NCI-H1417 treated with DMSO at 0.1 percent for 48 hours (cell line): ENCODE data around the gene P2RX1.
"Not testable (repeated sequence)": the region's sequence is repeated elsewhere in the genome, so short reads cannot be mapped to it uniquely, and the experiment has no call there.

Experiments used
- DNase-seq: peaks from one replicate; lab custom pipeline; 2025; lab: John Stamatoyannopoulos, UW

P2RX1 gene

DNA sequence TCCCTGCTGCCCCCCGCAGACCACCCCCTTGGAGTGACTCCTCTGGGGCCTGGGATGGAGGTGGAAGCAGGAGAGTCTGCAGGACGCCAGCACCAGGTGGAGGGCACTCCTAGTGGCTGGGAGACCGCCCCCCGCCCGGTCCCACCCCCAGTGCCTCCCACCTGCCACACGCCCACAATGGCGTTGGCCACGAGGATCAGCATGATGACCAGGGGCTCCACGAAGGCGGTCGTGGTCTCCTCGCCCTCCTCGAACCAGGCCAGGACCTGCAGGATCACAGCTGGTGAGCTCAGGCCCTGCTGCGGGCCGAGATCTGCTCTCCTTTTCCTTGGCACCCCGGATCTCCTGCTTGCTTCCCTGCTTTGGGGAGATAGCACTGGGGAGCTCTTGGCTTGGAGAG is 35.2 kb upstream of the P2RX1 start:
- no peak for DNase-seq

DNA sequence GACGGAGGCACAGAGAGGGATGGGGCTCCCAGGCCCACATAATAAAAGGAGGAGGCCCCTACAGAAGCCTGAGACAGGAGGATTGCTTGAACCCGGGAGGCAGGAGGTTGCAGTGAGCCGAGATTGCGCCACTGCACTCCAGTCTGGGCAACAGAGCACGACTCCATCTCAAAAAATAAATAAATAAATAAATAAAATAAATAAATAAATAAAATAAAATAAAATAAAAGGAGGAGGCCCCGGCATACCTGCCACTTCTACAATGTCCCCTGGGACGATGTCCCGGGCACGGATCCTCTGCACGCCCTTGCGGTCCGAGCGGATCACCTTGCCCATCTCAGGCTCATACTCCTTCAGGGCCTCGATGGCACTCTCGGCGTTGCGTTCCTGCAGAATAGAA is 34.7 kb upstream of the P2RX1 start:
- DNase-seq = no peak

DNA sequence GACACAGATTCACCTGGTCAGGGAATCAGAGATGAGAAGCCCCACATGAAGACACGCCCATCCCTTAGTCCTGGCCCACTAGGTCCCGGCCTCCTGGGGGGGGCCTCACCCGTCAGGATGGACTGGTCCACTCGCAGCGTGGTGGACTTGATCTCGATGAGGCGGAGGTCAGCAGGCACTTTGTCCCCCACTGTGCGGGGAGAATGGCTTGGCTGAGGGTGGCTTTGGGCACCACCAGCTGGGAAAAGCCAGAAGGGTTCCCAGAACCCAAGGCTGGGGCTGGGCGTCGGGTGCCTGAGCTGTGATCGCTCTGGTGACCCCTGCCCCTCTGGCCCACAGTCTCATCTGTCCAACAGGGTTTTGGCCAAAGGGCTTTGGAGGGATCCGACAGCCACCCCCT is 34.3 kb upstream of the P2RX1 start:
- DNase-seq = no peak

DNA sequence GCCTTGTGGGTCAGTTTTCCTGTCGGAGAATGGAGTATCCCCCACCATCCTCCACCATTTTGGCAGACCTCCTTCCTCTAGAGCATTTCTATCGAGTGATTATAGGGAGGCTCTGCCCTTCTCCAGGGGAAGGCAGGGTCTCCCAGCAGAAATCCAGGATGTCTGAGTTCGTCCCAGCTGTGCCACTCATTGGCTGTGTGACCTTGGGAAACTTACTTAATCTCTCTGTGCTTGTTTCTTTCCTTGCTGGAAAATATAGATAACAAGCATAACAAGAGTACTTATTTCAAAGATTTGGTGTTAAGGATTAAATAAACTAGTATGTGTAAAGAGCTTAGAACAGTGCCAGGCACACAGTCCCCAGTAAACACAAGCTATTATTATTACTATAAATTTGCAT is 33.2 kb upstream of the P2RX1 start:
- DNase-seq = no peak

DNA sequence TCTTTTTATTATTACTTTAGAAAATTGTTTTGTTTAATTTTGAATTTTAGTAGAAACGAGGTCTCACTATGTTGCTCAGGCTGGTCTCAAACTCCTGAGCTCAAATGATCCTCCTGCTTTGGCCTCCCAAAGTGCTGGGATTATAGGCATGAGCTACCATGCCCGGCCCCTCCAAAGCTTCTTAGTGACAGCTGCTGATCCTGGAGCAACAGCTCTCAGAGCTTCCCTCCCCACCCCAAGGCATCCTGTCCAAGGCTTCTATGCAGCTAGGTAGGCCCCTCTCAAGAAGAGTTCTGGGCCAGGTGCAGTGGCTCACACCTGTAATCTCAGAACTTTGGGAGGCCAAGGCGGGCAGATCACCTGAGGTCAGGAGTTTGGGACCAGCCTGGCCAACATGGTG is 32.3 kb upstream of the P2RX1 start:
- DNase-seq = not testable (repeated sequence)

DNA sequence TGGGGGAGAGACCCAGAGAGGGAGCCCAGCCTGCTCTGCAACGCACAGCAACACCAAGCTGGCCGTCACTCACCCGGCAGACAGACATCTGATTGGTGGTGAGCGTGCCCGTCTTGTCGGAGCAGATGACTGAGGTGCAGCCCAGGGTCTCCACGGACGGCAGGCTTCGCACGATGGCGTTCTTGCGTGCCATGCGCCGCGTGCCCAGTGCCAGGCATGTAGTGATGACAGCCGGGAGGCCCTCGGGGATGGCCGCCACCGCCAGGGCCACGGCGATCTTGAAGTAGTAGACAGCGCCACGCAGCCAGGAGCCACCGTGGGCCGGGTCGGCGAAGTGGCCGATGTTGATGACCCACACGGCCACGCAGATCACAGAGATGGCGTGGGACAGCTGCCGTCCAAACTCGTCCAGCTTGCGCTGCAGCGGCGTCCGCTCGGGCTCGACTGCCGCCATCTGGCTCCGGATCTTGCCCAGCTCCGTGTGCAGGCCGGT is 31.1 kb upstream of the P2RX1 start:
- no peak for DNase-seq

DNA sequence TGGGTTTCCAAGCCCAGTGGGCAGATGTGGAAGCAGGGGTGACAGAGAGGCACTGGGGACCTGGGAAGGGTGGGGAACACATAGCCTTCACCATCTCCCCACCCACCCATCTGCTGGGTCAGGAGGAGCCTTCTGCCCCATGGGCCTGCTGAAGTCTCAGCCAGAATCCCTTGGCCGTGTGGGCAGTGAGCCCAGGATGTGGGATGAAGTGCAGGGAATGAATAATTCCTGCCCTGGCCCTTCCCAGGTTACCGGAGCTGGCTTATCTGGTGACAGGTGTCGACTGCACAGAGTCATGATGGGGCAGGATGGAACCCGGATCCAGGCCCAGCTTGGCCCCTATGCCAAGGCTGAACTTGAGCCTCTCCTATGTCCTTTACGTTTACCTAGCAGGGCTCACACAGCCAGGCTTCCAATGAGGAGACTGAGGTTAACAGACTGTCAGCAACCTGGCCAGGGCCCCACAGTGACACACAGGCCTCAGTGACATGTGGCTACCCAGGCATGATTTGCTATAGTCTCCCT is 30.5 kb upstream of the P2RX1 start:
- DNase-seq = no peak

DNA sequence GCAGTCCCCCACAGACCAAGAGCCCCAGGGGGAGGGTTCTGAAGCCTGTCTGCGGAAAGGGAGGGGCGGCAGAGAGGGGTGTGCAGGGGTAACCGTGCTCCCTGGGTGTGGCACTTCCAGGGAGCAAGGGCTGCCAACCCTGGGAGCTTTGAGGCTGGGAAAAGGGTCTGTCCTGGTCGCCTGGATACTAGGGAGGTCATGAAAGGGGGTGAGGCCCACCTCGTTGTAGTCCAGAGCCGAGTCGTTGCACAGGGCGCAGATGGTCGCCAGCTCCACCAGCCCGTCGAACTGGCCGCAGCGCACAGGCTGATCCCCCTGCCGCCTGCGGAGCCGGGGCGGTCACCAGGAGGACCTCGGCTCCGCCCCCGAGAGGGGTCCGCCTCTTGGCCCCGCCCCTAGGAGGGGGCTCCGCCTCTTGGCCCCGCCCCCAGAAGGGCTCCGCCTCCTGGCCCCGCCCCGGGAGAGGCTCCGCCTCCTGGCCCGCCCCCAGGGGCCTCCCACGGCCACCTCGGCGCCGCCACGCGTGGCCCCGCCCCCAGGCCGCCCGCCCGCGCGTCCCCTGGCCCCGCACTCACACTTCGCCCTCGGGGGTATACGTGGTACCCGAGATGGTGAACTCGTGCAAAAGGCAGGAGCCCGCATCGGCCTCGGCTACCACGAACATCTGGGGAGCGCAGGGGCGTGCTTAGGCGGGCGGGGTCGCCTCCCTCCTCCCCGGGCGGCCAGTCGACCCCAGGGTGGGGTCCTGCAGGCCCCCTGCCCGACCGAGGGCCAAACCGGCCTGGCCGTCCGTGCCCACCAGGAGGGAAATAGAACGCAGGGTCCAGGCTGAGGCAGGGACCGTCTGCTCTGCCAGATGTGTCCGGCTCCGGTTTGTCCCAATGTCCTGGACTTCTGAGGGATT is 28.5 kb upstream of the P2RX1 start:
- DNase-seq = no peak

DNA sequence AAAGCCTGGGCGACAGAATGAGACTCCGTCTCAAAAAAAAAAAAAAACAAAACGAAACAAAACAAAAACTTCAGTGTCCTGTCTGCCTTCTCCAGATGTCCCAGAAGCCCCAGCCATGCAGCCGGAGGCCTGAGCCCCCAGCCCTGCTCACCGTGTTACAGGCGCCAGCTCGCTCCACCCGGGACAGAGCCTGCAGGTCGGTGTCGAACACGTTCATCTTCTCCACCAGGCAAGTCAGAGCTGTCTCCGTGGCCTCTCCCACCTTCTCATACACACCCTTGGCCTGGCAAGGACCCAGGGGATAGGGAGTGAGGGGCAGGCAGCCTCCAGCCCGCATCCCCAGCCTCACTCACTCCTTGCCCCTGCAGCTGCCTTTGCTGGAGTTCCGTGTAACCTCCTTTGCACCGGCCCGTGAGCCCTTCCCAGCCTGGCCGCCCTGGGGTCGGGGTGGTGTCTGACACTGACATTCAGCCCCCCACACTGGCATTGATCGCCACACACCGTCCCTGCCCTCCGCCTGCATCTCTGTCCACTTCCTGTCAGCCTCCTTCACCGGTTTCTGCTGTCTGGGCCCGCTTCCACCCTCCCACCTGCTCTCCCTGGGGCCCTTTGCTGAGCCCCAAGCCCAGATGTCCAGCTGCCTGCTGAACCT is 27.1 kb upstream of the P2RX1 start:
- no peak for DNase-seq

DNA sequence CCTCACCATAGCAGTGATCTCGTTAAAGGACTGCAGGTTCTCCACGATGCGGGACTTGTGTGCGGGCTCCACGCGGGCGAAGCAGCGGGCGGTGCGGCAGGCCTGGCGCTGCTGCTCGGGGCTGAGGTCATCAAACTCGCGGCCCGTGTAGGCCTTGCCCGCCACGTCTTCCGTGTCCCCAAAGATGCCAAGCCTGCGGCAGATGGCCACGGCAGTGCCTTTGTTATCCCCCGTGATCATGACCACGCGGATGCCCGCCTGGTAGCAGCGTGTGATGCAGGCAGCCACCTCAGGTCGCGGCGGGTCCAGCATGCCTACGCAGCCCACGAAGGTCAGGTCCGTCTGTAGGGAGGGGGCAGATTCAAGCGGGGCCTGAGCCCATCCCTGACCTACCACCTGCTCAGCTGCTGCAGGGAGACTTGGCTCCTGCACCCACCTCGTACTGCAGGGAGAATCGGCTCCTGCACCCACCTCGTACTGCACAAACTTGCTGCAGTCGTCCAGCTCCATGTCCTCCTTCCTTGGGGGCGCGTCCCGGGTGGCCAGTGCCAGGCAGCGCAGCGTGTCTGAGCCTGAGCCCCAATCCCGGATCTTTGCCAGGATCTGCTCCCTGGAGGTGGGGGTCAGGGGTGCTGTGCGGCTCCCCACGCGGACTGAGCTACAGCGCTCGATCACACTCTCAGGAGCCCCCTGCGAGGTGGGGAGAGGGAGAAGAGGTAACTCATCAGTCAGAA is 24.9 kb upstream of the P2RX1 start:
- DNase-seq = no peak

DNA sequence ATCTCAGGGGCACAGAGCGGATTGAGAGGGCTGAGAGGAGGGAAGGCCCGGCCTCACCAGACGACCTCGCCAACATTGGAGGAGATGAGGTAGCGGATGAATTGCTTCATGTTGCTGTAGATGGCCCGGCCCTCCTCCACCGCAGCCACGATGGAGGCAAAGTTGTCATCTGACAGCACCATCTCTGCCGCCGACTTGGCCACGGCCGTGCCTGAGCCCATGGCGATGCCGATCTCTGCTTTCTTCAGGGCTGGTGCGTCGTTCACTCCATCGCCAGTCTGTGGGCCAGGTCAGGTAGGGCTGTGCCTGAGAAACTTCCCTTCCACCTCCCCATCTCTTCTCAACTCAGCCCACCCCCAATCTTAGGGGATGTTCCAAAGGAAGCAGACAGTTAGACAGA is 21.1 kb upstream of the P2RX1 start:
- no peak for DNase-seq

DNA sequence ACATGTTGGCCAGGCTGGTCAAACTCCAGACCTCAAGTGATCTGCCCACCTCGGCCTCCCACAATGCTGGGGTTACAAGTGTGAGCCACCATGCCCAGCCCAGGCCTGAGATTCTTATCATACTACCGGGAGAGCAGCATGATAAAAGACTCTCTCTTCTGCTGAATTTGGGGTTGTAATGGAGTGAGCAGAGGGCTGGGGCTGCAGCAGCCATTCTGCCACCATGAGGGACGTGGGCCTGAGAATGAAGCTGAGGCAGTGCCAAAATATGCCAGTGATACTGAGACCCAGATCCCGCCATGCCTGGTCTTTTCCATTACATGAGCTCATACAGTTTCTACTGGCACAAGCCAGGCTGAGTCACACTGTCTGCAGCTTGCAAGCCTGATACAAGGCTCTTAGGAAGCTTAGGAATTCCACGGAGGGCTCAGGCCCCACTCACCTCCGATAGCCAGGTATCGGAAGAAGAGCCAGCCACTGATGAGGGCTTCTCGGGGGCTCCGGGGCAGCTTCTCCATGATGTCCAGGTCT is 19.6 kb upstream of the P2RX1 start:
- no peak for DNase-seq

DNA sequence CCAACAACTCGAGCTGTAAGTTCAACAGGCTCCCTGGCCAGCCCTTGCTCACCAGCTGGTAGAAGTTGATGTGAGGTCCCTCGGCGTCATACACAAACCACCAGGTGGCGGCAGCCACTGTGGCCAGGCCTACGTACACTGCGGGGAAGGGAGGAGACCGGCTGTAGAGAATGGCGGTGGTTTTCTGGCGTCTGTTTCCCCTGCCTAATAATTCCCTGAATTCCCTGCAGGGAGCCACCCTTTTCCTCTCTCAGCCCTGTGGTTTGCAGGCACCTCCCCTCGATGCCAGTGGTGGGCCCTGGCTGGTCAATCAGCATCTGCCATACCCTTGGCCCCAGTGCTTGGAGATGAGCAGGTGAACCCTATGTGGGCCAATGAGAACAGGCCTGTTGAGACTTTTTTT is 18.9 kb upstream of the P2RX1 start:
- no peak for DNase-seq

DNA sequence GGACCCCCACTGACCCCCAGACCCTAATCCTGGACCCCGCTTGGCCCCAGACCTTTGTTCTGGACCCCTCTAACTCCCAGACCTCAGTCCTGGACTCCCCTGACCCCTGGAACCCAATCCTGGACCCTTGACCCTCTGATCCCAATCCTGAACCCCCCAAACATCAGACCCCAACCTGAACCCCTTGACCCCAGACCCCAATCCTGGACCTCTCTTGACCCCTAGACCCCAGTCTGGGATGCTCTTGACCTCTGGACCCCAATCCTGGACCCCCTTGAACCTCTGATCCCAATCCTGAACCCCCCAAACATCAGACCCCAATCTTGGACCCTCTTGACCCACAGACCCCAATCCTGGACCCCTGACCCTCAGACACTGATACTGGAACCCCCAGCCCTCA is 13.5 kb upstream of the P2RX1 start:
- no peak for DNase-seq

DNA sequence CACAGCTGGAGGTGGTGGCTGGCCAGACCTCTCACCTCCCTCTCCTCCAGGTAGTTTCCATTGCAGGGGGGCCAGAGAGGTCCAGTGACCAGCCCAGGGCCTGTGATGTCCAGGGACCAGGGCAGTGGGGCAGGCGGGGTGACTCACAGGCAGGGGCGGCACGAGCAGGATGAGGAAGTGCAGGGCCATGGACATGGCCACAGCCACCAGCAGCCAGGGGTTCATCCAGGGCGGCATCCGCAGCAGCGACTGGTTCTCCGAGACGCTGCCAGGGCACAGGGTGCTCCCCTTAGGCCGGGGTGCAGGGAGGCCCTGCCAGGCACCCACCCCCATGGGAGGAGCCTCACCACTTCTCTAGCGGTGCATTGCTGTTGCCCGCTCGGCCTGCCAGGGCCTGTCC is 12.9 kb upstream of the P2RX1 start:
- no peak for DNase-seq

DNA sequence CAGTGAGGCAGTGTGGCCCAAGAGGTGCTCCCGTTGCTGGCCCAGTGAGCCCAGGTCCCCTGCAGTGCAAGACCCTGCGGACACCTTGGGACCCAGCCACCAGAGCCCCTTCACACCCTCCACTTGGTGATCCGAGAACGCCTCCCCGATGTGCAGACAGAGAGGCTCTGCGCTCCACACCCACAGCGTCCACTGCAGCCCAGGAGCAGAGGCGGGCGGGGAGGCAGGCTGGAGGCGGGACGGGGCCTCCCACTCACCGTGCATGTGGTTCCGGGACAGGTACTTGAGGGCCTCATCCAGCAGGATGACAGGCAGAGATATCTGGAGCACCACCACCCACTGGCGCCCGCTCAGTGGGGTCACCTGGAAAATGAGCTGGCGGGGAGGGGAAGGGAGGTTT is 12.1 kb upstream of the P2RX1 start:
- no peak for DNase-seq

DNA sequence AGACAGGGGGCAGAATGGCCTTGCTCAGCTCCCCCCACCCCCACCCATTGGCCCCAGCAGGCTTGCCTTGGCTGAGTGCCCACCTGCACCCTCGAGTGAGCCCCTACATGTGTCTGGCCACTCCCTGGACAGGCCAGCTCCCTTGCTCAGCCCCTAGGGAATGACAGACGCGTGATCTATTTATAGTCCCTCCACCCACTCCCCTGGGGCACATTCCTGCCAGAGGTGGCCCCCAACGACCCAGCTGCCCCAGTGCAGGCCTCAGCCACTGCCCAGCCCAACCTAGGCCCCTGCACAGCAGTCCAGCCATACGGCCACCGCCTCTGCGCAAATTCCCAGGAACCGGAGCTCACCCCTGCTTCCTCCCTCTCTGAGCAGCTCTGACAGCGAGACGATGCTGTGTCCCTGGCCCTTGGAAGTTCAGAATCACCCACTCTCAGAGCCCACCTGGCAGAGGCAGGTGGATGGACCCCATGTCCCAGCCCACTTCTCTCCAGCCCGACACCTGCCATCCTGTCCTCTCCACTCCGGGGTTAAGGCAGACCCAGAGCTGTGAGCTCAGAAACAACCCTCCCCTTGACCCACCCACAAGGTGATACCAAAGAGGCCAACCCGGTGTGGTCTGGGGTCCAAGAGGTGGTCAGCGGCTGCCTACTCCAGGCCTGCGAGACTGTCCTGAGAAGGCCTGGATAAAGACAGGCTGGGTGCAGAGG is 11.5 kb upstream of the P2RX1 start:
- no peak for DNase-seq

DNA sequence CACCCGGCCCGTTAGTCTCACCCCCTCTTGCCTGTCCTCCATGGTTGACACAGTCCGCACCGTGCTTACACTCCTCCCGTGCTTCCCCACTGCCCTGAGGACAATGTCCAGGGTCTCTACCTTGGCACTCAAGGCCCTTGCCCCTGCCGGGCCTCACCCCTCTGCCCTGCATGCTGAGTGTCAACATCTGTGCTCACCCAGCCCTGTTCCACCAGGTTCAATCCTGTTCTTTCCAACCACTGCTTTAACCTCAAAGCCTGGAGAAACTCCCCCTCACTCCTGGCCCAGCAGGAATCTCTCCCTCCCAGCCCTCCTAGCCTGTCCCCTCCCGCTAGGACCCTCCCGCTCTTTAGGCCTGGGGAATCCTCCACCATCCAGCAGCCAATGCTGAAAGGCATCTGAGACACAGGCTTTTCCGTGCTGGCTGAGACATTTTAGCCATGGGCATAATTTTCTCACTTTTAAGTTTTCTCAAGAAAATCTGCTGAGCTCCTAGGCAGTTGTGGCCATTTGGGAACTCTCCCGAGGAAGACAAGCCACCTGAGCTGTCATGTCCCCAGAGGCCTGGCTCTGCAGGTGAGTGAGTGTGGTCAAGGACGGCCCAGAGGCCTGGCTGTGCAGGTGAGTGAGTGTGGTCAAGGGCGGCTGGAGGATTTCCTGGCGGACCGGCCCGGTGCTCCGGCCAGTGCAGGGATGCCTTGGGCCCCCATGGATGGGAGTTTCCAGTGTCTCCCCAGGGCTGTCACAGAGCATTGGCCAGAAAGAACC is 10.8 kb upstream of the P2RX1 start:
- no peak for DNase-seq

DNA sequence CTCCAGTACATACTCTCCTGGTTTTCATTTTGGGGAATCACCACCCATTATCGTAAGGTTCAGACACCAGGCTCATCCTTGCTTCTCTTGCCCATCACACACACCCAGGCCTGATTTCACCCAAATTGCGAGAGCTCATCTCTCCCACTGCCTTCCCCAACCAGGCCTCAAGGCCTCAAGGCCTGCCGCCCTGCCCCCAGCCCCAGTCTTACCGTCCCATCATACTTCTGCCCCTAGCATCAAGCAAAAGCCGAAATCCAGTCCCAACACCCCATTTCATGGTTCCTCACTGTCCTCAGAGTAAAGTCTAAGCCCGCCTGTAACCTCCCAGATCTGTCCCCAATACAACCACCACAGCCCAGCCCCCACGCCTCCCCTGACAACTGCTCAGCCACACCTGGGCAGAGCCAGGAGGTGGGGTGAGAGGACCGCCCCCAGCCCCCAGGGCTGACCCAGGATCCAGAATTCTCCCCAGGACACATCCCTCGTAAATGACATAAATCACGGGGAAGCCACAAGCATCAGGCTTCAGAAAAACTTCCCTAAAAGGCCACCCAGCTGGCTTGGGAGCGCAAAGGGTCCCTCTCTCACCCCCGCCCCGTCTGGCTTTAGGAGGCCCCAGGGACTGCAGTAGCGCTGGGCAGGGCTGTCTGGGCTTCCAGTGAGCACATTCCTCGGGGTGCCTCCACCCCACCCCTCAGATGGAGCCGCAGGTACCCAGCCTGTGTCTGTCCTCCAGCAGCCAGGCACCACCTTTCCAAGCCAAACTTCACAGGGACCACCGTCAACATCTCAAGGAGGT is 9.6 kb upstream of the P2RX1 start:
- DNase-seq = no peak
